HEK293T (cell line): Measurements from ENCODE around the gene IFT81.

ENCODE experiments used
- CTBP1 ChIP-seq: fragments of 450-650 bp; IDR thresholded peaks from 2 replicates; pipeline ENCODE4 v1.6.1; 2016; ENCODE audit warnings: borderline replicate concordance
- FOXA1 ChIP-seq: fragments of 450-650 bp; IDR thresholded peaks from 2 replicates; pipeline ENCODE4 v1.6.1; 2016; ENCODE audit warnings: mild to moderate bottlenecking
- TARDBP ChIP-seq: fragments of 450-650 bp; IDR thresholded peaks from 2 replicates; pipeline ENCODE4 v1.6.1; 2016

GRCh38 chr12:110114528-110114937, 9.6 kb upstream of the IFT81 start:
- TF ChIP-seq TARDBP: no peak
- TF ChIP-seq FOXA1: no peak
- TF ChIP-seq CTBP1: no peak
